ENCODE results near the gene AKR1C4.
"Not testable (repeated sequence)": the region's sequence is repeated elsewhere in the genome, so short reads cannot be mapped to it uniquely, and the experiment has no call there.

AKR1C4 gene

DNA sequence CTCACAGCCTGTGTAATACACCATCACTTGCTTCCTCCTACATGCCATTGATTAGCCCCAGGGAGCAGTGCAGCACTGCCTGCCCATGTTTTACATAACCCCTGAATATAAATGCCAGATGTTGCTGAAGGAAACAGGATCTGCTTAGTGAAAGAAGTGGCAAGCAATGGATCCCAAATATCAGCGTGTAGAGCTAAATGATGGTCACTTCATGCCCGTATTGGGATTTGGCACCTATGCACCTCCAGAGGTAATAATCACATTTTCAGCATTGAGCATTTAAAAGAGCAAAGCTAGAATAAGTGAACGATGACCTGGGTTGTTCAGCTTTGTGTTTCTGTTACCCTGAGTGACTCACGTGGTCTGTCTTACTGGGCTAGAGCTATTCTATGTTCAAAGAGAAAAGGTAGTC lies at the start of gene AKR1C4:
Gene AKR1C4, plus strand, starts transcription at position 136 of the 412 bp plus-strand sequence. Its CDS starts 31 bp downstream, at position 167.
- DNase-seq, result no peak

DNA sequence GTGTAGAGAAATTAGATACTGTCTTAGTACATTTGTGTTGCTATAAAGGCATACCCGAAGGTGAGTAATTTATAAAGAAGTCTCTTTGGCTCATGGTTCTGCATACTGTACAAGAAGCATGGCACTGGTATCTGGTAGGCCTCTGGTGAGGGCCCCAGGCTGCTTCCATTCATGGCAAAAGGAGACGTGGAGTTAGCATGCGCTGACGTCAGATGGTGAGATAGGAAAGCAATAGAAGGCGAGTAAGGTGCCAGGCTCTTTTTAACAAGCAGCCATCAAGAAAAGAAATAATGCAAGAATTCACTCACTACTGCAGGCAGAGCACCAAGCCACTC lies 49.8 kb upstream of the AKR1C4 start:
- DNase-seq, result no peak

DNA sequence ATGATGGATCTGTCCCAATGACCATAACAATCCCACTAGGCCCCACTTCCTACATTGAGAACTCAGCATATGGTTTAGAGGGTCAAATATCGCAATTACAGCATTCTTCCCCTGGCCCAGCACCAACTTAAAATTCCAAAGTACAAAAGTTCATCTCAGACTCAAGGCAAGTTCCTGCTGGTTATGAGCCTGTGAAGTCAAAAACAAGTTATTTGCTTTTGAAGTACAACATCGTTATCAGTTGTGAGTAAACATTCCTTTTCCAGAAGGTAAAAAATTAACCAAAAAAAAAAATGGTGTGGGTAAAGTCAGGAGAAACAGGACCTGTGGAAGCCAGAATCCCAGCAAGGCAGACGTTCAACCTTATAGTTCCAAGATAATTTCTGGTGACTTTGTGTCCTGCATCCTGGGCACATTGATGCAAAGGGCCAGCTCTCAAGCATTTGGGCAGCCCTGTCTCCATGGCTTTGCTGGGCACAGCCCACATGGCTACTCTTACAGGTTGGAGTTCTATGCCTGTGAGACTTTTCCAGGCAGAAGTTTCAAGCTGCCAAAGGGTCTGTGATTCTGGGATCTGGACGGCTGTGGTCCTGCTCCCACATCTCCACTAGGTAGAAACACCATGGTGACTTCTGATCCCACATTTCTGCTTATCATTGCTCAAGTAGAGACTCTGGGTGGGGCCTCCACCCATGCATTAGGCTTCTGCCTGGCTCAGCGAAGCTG lies 49.2 kb upstream of the AKR1C4 start:
- no peak for DNase-seq

DNA sequence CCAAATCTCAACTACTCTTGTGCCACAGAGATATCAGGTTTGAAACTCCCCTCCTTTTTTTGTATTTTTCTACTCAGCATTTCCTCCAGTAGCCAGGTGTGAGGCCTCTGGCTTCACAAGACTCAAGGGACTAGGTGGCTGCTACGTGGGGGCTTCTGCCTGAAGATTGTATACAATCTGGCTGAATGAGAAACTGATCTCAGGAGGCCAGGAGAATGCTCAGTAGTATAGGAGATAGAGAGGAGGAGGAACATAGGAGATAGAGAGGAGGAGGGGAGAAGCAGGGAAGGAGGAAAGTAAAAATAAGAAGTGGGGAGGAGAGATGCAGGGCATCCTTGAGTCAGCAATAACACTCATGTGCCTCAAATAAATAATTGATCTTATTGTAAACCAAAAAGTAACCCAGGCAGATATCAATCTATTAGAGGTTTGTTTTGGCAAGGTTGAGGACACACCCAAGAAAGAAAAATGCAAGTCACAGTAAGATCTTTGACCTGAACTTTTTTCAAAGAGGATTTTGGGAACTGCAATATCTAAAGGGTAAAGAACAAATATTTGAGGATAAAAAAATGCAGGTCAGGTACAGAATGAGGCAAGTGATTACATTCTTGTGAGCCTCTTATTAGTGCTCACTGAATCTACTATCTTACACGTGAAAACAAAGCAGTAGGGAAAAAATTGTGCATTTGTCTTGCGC lies 48.5 kb upstream of the AKR1C4 start:
- DNase-seq, result no peak

- DNase-seq, result no peak
These were observed 48.0 kb upstream of the AKR1C4 start for GRCh38 chr10:5148678-5149032.

GRCh38 chr10:5151076-5151475 lies 45.6 kb upstream of the AKR1C4 start:
- no peak for DNase-seq

DNA sequence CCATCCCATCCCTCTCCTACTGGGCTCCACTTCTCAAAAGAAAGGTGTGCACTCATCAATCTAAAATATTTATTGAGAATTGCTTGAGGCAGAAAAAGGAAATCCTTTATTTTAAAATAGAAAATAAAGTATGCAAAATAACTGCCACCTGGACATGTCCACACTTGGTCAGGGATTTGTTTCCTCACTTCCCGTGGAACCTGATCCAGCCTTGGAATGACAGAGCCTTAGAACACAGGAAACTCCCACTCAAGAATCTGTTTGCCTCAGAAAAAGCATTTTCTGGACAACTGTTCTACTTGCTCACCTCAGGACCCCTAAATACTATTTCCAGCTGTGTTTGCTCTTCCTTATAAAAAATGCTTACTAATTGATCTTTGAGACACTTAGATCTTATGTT lies 40.7 kb upstream of the AKR1C4 start:
- no peak for DNase-seq

GRCh38 chr10:5157501-5157900 lies 39.1 kb upstream of the AKR1C4 start:
- DNase-seq, result no peak

- DNase-seq, result no peak
These were observed 37.5 kb upstream of the AKR1C4 start for GRCh38 chr10:5159126-5159525.

GRCh38 chr10:5163487-5163886 lies 33.1 kb upstream of the AKR1C4 start:
- no peak for DNase-seq

DNA sequence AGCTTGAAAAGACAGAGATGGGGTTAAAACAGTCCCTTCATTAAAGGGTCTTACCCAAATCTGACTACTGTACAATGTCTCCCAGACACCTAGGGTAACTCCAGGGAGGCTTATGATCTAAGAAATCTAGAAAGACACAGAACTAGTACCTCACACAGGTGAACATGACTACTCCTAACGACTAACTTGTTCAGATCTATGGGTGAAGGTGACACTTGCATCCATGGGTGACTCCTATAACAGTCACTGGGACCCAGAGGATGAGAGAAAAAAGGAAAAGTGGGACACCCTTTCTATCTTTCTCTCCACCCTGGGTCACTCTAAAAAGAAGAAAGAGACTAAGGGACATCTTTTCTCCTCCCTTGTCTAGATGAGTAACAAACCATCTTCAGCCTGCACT lies 30.9 kb upstream of the AKR1C4 start:
- no peak for DNase-seq

DNA sequence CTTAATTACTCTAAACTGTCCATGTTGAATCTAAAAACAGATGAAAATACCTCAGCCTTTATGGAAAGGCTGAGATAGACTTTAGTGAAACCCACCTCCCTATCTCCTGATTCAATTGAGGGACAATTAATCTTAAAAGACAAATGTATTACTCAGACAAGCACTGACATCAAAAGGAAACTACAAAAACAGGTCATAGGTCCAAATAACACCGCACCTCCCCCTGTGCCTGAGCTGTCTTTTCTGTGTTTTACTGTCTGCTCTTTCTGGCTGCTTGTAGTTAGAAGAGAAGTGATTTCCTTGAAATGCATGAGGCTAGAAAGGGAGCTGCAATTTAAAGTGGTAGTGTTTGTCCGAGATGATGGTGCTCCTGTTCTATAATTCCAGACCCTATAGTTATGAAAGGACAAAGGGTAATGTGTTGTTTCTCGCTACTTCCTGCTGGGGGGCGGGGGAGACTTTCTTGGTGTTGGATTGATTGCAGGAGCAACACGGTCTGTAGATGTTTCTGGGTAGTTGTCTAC lies 27.7 kb upstream of the AKR1C4 start:
- peak; percentile 82 for DNase-seq

GRCh38 chr10:5175581-5175980 lies 21.1 kb upstream of the AKR1C4 start:
- not testable (repeated sequence) for DNase-seq

DNA sequence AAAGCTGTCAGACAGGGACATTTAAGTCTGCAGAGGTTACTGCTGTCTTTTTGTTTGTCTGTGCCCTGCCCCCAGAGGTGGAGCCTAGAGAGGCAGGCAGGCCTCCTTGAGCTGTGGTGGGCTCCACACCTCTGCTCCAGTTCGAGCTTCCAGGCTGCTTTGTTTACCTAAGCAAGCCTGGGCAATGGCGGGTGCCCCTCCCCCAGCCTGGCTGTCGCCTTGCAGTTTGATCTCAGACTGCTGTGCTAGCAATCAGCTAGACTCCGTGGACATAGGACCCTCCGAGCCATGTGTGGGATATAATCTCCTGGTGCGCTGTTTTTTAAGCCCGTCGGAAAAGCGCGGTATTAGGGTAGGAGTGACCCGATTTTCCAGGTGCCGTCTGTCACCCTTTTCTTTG lies 16.1 kb upstream of the AKR1C4 start:
- DNase-seq, result not testable (repeated sequence)

DNA sequence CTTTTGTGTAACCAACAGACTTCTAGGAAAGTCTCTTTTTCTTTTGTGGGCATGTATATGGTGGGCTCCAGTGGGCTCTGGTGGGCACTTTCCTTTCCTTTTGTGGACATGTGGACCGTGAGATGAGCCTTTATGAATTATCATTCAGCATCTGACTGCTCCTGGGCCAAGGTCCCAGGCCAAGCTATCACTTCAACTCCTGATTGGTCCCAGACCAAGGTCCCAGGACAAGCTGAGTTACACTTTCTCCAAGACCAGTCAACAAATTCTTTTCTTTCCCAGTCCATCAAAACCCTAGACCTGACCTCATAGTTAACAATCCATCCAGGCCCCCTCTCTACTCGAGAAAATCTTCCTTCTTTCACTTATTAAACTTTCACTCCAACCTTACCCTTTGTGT lies 12.7 kb upstream of the AKR1C4 start:
- DNase-seq, result no peak

DNA sequence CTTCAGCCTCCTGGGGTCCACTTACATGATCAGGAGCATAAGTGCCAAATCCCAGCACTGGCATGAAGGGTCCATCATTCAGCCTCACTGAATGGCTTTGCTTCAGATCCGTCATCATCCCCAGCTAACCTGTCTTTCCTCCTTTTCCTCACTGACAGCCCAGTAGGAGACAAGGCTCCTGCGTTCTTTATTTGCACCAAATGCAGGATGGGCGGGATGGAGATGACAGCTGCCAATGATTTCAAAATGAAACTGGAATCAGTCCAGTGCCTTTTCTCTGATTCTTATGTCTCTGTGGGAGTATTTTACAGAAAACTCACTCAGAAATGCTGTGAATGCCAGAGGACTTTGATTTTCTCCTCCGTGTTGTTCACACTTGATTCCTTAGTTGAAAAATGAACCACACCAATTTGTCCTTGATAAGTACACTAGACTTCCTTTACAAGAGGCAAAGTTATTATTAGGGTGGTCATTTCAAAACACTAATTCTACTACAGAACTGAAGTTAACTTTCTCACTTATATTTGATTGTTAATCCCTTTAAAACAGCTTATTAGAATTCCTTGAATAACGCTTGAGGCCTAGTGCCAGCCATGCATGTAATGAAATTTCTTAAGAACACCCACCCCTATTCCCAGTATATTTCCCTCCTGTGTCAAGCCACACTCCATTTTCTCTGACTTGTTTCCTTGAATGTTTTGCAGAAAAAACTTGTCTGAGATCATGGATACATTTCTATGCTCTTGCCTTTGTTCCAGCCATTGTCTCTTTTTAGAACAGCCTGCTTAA lies 11.5 kb upstream of the AKR1C4 start, which contains the start of gene AKR1C8:
Gene AKR1C8, minus strand, starts transcription at position 164 of the 789 bp plus-strand sequence. Its CDS starts 46 bp downstream, at position 118.
- no peak for DNase-seq

DNA sequence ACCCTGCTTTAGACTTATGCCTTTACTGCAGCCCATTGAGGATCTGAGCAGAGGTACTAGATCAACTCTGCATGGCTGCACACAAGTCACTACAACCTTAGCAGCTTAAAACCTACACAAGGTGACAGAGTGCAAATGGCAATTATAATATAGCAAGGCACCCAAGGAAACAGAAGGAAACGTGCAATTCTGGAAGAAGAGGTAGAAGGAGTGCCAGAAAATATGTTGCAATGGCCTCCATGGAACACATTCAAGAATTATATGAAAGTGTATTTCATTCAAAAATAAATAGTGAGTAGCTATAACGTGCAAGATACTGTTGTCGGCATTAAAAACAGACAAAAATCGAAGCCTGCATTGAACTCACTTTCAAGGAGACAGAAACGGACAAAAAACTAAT lies 8.8 kb upstream of the AKR1C4 start:
- DNase-seq, result no peak

DNA sequence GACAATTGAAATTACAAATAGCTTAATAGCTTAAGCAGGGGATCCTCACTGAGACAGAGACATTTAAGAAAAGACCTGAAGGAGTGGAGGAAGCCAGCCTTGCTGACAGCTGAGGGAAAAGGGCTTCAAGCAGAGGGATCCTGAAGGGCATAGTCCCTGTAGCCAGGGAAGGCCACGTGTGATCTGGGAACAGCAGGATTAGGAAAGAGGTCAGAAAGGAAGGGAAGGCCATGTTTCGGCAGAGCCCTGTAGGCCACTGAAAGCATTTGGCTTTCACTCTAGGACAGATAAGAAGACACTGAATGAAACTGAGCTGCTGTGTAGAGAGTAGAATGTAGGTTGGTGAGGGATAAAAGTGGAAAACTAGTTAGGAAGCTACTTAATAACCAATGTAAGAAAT lies 8.3 kb upstream of the AKR1C4 start:
- no peak for DNase-seq

DNA sequence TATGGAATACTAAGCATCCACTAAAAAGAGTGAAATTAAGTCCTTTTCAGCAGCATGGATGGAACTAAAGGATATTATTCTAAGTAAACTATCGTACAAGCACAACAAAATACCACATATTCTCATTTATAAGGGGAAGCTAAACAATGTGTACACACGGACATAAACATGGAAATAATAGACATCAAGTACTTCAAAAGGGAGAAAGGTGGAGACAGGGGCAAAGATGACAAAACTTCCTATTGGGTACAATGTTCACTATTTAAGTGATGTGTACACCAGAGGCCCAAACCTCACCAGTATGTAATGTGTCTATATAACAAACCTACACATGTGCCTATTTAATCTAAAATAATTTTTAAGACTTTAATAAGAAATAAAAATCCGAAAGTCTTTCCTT lies 2.2 kb upstream of the AKR1C4 start:
- DNase-seq, result no peak

- DNase-seq, result no peak
These were observed 786 bp upstream of the AKR1C4 start for GRCh38 chr10:5195727-5196374.

GRCh38 chr10:5198386-5198785 lies 1.7 kb downstream of the AKR1C4 start:
- DNase-seq, result no peak

DNA sequence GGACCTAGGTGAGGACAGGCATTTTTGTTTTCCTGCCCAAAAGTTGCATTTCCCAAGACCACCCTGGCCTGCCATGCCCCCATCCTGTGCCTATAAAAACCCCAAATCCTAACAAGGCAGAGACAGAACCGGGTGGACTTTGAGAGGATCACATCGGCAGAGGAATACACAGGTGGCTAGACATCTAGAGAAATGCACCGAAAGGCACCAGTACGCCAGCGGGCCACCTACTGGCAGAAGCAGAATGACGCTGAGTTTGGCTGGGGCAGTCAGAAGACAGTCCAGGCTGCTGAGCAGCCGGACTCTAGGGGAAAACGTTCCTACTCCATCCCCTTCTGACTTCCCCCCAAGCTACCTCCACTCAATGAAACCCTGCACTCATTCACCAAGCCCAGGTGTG lies 2.8 kb downstream of the AKR1C4 start:
- DNase-seq, result no peak

GRCh38 chr10:5206799-5207198 lies 10.2 kb downstream of the AKR1C4 start:
- no peak for DNase-seq
